Measurements from ENCODE around the gene CENPE. TPM values are rescaled to one million over a fixed set of nuclear protein-coding genes. Genes with fewer than 3 reads are reported as not detected.

Gene CENPE
- total RNA-seq, 6 experiments from 2014 or later, result 11.3 to 36.5 (median 28.8) TPM

GRCh38 chr4:103126126-103126525 is 72.0 kb downstream of the CENPE start:
- H3K27me3 Mint-ChIP-seq (ENCODE audit: insufficient read depth), result no peaks in the 10 kb centered on the region
- no peak for TF ChIP-seq CTCF (IDR thresholded peaks at IDR 0.05)
- H3K4me3 Mint-ChIP-seq, result no peak overlapping the region
- H3K9me3 Mint-ChIP-seq, result peaks cover 18% of the 10 kb centered on the region
- DNase-seq, result no peak
- no peaks in the 10 kb centered on the region for H3K4me1 Mint-ChIP-seq (ENCODE audit: low read depth)
- H3K27ac Mint-ChIP-seq, result no peak overlapping the region
- H3K36me3 Mint-ChIP-seq (ENCODE audit: low read depth), result peaks cover 56% of the 10 kb centered on the region

- peaks cover 28% of the 10 kb centered on the region for H3K36me3 Mint-ChIP-seq (ENCODE audit: low read depth)
- no peak for TF ChIP-seq CTCF (IDR thresholded peaks at IDR 0.05)
- DNase-seq, result no peak
- peaks cover 13% of the 10 kb centered on the region for H3K4me1 Mint-ChIP-seq (ENCODE audit: low read depth)
- H3K9me3 Mint-ChIP-seq, result peaks cover 8% of the 10 kb centered on the region
- no peaks in the 10 kb centered on the region for H3K27me3 Mint-ChIP-seq (ENCODE audit: insufficient read depth)
- no peak overlapping the region for H3K4me3 Mint-ChIP-seq
- H3K27ac Mint-ChIP-seq, result no peak overlapping the region
These were observed 75.0 kb downstream of the CENPE start for GRCh38 chr4:103123114-103123513.

- Mint-ChIP-seq H3K9me3 (no peaks in the 10 kb centered on the region), H3K27me3 (ENCODE audit: insufficient read depth) (no peaks in the 10 kb centered on the region; the same call in 1 of the 2 replicates), H3K36me3 (ENCODE audit: low read depth) (peaks cover 5% of the 10 kb centered on the region; the same call in 1 of the 2 replicates), H3K4me3 (no peak overlapping the region), H3K4me1 (ENCODE audit: low read depth) (peaks cover 16% of the 10 kb centered on the region), H3K27ac (no peak overlapping the region)
- no peak for DNase-seq
- TF ChIP-seq CTCF (IDR thresholded peaks at IDR 0.05), result no peak
These were observed 80.0 kb downstream of the CENPE start for GRCh38 chr4:103118166-103118565.

GRCh38 chr4:103111598-103111997 is 86.5 kb downstream of the CENPE start:
- Mint-ChIP-seq H3K27me3 (ENCODE audit: insufficient read depth) (no peaks in the 10 kb centered on the region; the same call in 1 of the 2 replicates), H3K36me3 (ENCODE audit: low read depth) (peaks cover 18% of the 10 kb centered on the region; the same call in 1 of the 2 replicates)

GRCh38 chr4:103108542-103108941 is 89.6 kb downstream of the CENPE start:
- Mint-ChIP-seq H3K4me3 (no peak overlapping the region), H3K27me3 (ENCODE audit: insufficient read depth) (no peaks in the 10 kb centered on the region), H3K27ac (no peak overlapping the region), H3K36me3 (ENCODE audit: low read depth) (peaks cover 18% of the 10 kb centered on the region; the same call in 1 of the 2 replicates), H3K9me3 (no peaks in the 10 kb centered on the region), H3K4me1 (ENCODE audit: low read depth) (peaks cover 27% of the 10 kb centered on the region)
- no peak for TF ChIP-seq CTCF (IDR thresholded peaks at IDR 0.05)
- no peak for DNase-seq

More at GRCh38 chr4:103111598-103111997, 86.5 kb downstream of the CENPE start:
- DNase-seq, result no peak
- no peak overlapping the region for H3K4me3 Mint-ChIP-seq
- no peaks in the 10 kb centered on the region for H3K9me3 Mint-ChIP-seq
- no peak overlapping the region for H3K27ac Mint-ChIP-seq
- no peak for TF ChIP-seq CTCF (IDR thresholded peaks at IDR 0.05)
- H3K4me1 Mint-ChIP-seq (ENCODE audit: low read depth), result peaks cover 11% of the 10 kb centered on the region; the same call in 1 of the 2 replicates

Data from HFFc6 (cell line).